OCI-LY7 (cell line): ENCODE results near the gene CORO6. TPM values are rescaled to one million over a fixed set of nuclear protein-coding genes. Genes with fewer than 3 reads are reported as not detected.

Experiments
- BruUV-seq: library from RNA; stranded (reverse); fragments of 400-500 nt; replicated peaks from 2 replicates; lab custom pipeline; 2021; lab: Mats Ljungman, UMichigan
- CTCF ChIA-PET: fragments of 300-600 bp; sonication (Branson Sonifier 250); formaldehyde crosslinking; loops from one replicate; lab custom pipeline; 2022; ENCODE audit warnings: antibody characterized with exemption; ENCODE audit not compliant: unreplicated experiment; lab: Charles Lee
- POLR2A ChIA-PET: fragments of 300-600 bp; sonication (Branson Sonifier 250); formaldehyde crosslinking; loops from one replicate; lab custom pipeline; 2022; ENCODE audit warnings: antibody characterized with exemption; lab: Charles Lee
- DNase-seq: peaks from one replicate; pipeline ENCODE4 v3.0.0-alpha.2; 2015; ENCODE audit warnings: low spot score
- H2AFZ ChIP-seq: fragments of 200-600 bp; sonication (generic), shearing (Covaris generic); 2 replicates; pipeline ENCODE4 v1.6.1; 2014; ENCODE audit warnings: mild to moderate bottlenecking, antibody characterized with exemption, low read length, moderate library complexity
- H3K27ac ChIP-seq: fragments of 200-600 bp; sonication (generic); 2 replicates; pipeline ENCODE4 v1.5.1; 2014; ENCODE audit warnings: mixed run types, low read depth, mild to moderate bottlenecking, moderate library complexity, low read length, inconsistent platforms; ENCODE audit not compliant: poor library complexity, severe bottlenecking
- H3K36me3 ChIP-seq: fragments of 200-600 bp; sonication (generic); 2 replicates; pipeline ENCODE4 v1.6.1; 2014; ENCODE audit warnings: mild to moderate bottlenecking, antibody characterized with exemption, low read length, moderate library complexity, mixed read lengths; ENCODE audit not compliant: insufficient read depth
- H3K4me1 ChIP-seq: fragments of 200-600 bp; sonication (generic); 2 replicates; pipeline ENCODE4 v1.5.1; 2014; ENCODE audit warnings: mild to moderate bottlenecking, low read length; ENCODE audit not compliant: insufficient read depth, poor library complexity, severe bottlenecking
- H3K4me2 ChIP-seq: fragments of 200-600 bp; sonication (generic); 2 replicates; pipeline ENCODE4 v1.6.1; 2014; ENCODE audit warnings: mild to moderate bottlenecking, low read length
- H3K4me3 ChIP-seq: fragments of 200-600 bp; sonication (generic); 2 replicates; pipeline ENCODE4 v1.5.1; 2014; ENCODE audit warnings: mild to moderate bottlenecking, low read depth, low read length; ENCODE audit not compliant: poor library complexity, severe bottlenecking
- H3K79me2 ChIP-seq: fragments of 200-600 bp; sonication (generic); 2 replicates; pipeline ENCODE4 v1.6.1; 2016; ENCODE audit warnings: low read depth, mild to moderate bottlenecking, low read length, moderate library complexity, mixed read lengths; ENCODE audit not compliant: insufficient read depth
- H3K9me2 ChIP-seq: fragments of 200-600 bp; sonication (generic); 2 replicates; pipeline ENCODE4 v1.6.1; 2016; ENCODE audit warnings: mild to moderate bottlenecking, low read length, mixed read lengths; ENCODE audit not compliant: insufficient read depth
- H3K9me3 ChIP-seq: fragments of 200-600 bp; sonication (generic); 2 replicates; pipeline ENCODE4 v1.6.1; 2014; ENCODE audit warnings: mild to moderate bottlenecking, mixed run types, low read length, mixed read lengths
- H4K20me1 ChIP-seq: fragments of 200-600 bp; sonication (generic); 2 replicates; pipeline ENCODE4 v1.6.1; 2014; ENCODE audit warnings: mild to moderate bottlenecking, antibody characterized with exemption, low read length, moderate library complexity, mixed read lengths; ENCODE audit not compliant: insufficient read depth
- CTCF ChIP-seq: fragments of 200-600 bp; sonication (generic); conservative IDR thresholded peaks from 2 replicates; pipeline ENCODE4 v1.5.1; 2014; ENCODE audit warnings: mild to moderate bottlenecking, antibody characterized with exemption, low read length, moderate library complexity, mixed read lengths
- EZH2phosphoT487 ChIP-seq: fragments of 200-600 bp; sonication (generic); IDR thresholded peaks from 2 replicates; pipeline ENCODE4 v1.6.1; 2018; ENCODE audit warnings: low read depth, borderline replicate concordance, mild to moderate bottlenecking, mixed run types, antibody characterized with exemption, low read length, moderate library complexity, mixed read lengths
- intact Hi-C: fragments of 100-400 bp; cut with micrococcal nuclease; formaldehyde crosslinking; loops from one replicate; pipeline ENCODE4 v1.10.0; 2022; ENCODE audit not compliant: unreplicated experiment
- total RNA-seq, 2 experiments: library from RNA; depleted of rRNA in 1 of 2; stranded (reverse); fragments of >200 nt in 1 of 2; shearing (Covaris generic) in 1 of 2; gene quantifications; 2 replicates each; pipeline ENCODE4 v1.2.3, GENCODE V29; 2014 to 2022

Gene CORO6
- total RNA-seq, 2 experiments from 2014 or later = 5.9 to 6.2 TPM

DNA sequence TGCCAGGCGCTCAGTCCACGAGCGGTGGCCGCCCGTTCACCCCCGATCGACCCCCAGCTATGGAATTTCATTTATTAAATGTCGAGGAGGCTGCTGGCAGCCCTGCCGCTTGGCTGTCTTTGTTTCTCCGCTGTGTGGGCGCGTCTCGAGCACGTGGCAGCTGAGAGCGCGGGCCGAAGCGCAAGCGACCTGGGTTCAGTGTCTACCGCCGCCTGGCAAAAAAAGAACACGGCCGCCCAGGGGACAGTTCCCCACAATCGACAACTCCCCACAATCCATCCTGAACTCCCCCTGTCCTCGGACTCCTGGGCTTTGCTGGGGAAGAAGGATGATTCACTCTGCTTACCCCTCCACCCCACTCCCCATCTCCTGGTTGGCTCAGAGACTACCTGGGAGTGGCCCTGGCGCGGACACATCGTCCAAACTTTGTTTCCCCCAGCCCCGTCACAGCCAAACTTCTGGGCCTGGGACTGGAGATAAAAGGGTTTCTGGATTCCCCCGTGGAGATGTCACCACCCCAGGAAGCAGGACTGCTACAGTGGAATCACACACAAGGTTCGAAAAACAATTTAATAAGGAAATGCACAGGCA lies 31.5 kb downstream of the CORO6 start:
- Histone ChIP-seq H3K27ac (peak overlapping the region; percentile 61), H4K20me1 (peaks cover 17% of the 10 kb centered on the region; the same call in 1 of the 2 replicates), H3K9me2 (no peaks in the 10 kb centered on the region), H3K36me3 (no peaks in the 10 kb centered on the region), H3K9me3 (no peaks in the 10 kb centered on the region), H3K4me1 (peaks cover 56% of the 10 kb centered on the region), H3K4me2 (peak overlapping the region; percentile 99), H3K79me2 (peaks cover 32% of the 10 kb centered on the region), H3K4me3 (peak overlapping the region; percentile 79), H2AFZ (peak overlapping the region; percentile 87)
- ChIA-PET POLR2A (interaction anchor here (0.6 to 1.9 kb wide), 6 partner anchors 8 to 1160 kb away, joined by 3 to 8 read pairs (median 3); no protein-coding TSS in a partner anchor), CTCF (interaction anchor here (0.7 to 1.7 kb wide), 2 partner anchors 22 to 221 kb away, joined by 10 to 12 read pairs; no protein-coding TSS in a partner anchor)
- TF ChIP-seq CTCF (no peak), EZH2phosphoT487 (no peak)
- intact Hi-C loops = loop anchor here (1.0 kb wide), 1 partner anchor 11 kb away; no protein-coding TSS in a partner anchor
- peak; percentile 37 for DNase-seq
- BruUV-seq = no TSS peak

- peak; percentile 50 for DNase-seq
- peaks cover 17% of the 10 kb centered on the region; the same call in 1 of the 2 replicates for H4K20me1 ChIP-seq
- no peaks in the 10 kb centered on the region for H3K36me3 ChIP-seq
- no peaks in the 10 kb centered on the region for H3K9me2 ChIP-seq
- H2AFZ ChIP-seq = peak overlapping the region; percentile 87
- intact Hi-C loops = loop anchor here (1.0 kb wide), 3 partner anchors 10 to 296 kb away; partner anchors contain the start of genes NUFIP2 and TP53I13
- peak overlapping the region; percentile 79 for H3K4me3 ChIP-seq
- peaks cover 36% of the 10 kb centered on the region for H3K79me2 ChIP-seq
- no TSS peak for BruUV-seq
- CTCF ChIA-PET = interaction anchor here (0.7 kb wide), 1 partner anchor 22 kb away, joined by 10 read pairs; no protein-coding TSS in a partner anchor
- peak overlapping the region; percentile 61 for H3K27ac ChIP-seq
- H3K4me2 ChIP-seq = peak overlapping the region; percentile 99
- 0 out of 2 replicates have a peak, but pooled peaks have one; percentile 2 for TF ChIP-seq CTCF
- no peak for TF ChIP-seq EZH2phosphoT487
- H3K9me3 ChIP-seq = no peaks in the 10 kb centered on the region
- peaks cover 60% of the 10 kb centered on the region for H3K4me1 ChIP-seq
- POLR2A ChIA-PET = interaction anchor here (0.6 to 0.7 kb wide), 3 partner anchors 19 to 1160 kb away, joined by 3 read pairs; no protein-coding TSS in a partner anchor
Observed at GRCh38 chr17:29590411-29591145, 32.1 kb downstream of the CORO6 start.
